ENCODE data around the gene RHD. TPM values are rescaled to one million over a fixed set of nuclear protein-coding genes. Genes with fewer than 3 reads are reported as not detected.
"Not testable (repeated sequence)": the region's sequence is repeated elsewhere in the genome, so short reads cannot be mapped to it uniquely, and the experiment has no call there.

The RHD gene
- total RNA-seq, 2 experiments from 2014 or later, result not detected

DNA sequence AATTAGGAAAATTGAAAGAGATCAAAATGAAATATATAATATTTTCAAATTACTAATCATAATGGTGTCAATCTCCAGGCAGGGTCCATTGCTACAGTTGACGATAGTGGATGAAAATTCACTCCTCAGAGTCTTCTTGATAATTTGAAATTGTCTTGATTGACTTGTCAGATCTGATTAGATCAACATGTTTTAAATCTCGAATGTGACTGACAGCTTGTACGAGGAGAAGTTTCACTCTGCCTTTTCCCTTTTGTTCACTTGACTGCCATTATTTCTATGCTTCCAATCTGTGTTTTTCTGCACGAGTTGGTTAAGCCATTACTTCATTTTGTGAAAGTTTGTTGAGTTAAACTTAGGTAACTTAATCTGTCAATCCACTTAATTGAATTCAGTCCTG is 3.3 kb downstream of the RHD start:
- H3K36me3 ChIP-seq (ENCODE audit: insufficient read depth, low read length); H3K79me2 ChIP-seq (ENCODE audit: insufficient read depth, low read depth, low read length); DNase-seq (ENCODE audit: low spot score); H2AFZ ChIP-seq (ENCODE audit: low read length); H3K4me2 ChIP-seq (ENCODE audit: low read length); H3K4me1 ChIP-seq (ENCODE audit: insufficient read depth, low read length, poor library complexity, severe bottlenecking); H3K9me3 ChIP-seq (ENCODE audit: low read length); H3K9me2 ChIP-seq (ENCODE audit: insufficient read depth, low read length); H4K20me1 ChIP-seq (ENCODE audit: insufficient read depth, low read length); CTCF ChIA-PET (ENCODE audit: unreplicated experiment); intact Hi-C loops (cut with micrococcal nuclease; ENCODE audit: unreplicated experiment); BruUV-seq (replicated peaks); H3K4me3 ChIP-seq (ENCODE audit: low read depth, low read length, poor library complexity, severe bottlenecking); POLR2A ChIA-PET; H3K27ac ChIP-seq (ENCODE audit: low read depth, low read length, poor library complexity, severe bottlenecking): not testable (repeated sequence)

DNA sequence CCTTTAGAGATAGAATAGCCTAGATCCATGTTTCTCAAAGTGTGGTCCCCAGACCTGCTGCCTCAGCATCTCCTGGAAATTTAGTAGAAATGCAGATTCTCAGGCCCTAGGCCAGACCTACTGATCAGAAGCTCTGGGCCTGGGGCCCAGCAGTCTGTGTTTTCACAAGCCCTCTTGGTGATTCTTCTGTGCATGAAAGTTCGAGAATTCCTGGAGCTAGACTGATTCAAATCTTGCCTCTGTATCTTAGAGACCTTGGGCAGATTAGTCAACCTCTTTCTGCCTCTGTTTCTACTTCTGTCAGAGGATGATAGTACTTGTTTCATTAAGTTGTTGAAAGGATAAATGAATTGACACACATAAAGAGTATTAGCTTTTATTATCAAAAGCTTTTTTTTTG is 5.0 kb downstream of the RHD start:
- BruUV-seq (replicated peaks); intact Hi-C loops (cut with micrococcal nuclease; ENCODE audit: unreplicated experiment); H3K4me2 ChIP-seq (ENCODE audit: low read length); H3K9me3 ChIP-seq (ENCODE audit: low read length); H3K79me2 ChIP-seq (ENCODE audit: insufficient read depth, low read depth, low read length); H3K27ac ChIP-seq (ENCODE audit: low read depth, low read length, poor library complexity, severe bottlenecking); H3K36me3 ChIP-seq (ENCODE audit: insufficient read depth, low read length); H3K9me2 ChIP-seq (ENCODE audit: insufficient read depth, low read length); H3K4me3 ChIP-seq (ENCODE audit: low read depth, low read length, poor library complexity, severe bottlenecking); H4K20me1 ChIP-seq (ENCODE audit: insufficient read depth, low read length); POLR2A ChIA-PET; H2AFZ ChIP-seq (ENCODE audit: low read length); DNase-seq (ENCODE audit: low spot score); H3K4me1 ChIP-seq (ENCODE audit: insufficient read depth, low read length, poor library complexity, severe bottlenecking); CTCF ChIA-PET (ENCODE audit: unreplicated experiment): not testable (repeated sequence)

DNA sequence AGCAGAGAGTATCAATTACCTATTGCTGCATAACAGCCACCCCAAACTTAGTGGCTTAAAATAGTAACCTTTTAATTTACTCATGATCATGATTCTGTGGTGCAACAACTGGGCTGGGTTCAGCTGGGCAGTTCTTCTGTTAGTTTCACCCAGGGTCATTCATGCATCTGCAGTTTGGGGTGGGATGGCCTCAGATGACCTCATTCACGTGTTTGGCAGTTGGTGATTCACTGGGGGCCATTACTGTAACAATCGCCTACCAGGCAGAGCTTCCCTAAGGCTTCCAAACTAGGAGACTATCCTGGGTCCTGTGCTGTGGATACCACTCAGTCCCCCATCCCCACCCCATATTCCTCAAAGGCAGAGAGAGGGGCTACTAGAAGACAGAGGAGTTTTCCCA is 6.0 kb downstream of the RHD start:
- BruUV-seq (replicated peaks); POLR2A ChIA-PET; CTCF ChIA-PET (ENCODE audit: unreplicated experiment): not testable (repeated sequence)

DNA sequence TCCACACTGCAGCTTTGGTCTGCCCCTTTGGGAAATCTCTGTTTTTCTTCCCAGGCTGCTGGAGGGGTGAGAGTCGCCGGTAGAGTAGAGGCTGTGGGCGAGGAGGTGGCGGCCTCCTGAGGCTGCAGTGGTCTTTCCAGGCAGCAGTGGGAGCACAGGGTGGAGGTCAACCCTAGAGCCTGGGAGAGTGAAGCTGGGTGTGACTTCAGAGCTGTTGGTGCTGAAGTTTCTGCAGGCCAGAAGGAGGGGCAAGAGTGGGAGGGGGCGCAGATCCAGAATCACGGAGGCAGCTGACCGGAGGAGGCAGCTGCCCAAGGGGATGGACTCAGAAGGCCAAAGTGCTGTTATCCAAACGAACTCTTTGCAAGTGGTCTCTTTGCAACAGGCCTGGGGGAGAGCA is 6.5 kb downstream of the RHD start:
- H3K9me3 ChIP-seq (ENCODE audit: low read length); H4K20me1 ChIP-seq (ENCODE audit: insufficient read depth, low read length); H3K27ac ChIP-seq (ENCODE audit: low read depth, low read length, poor library complexity, severe bottlenecking); H3K36me3 ChIP-seq (ENCODE audit: insufficient read depth, low read length); H3K9me2 ChIP-seq (ENCODE audit: insufficient read depth, low read length); POLR2A ChIA-PET; H3K79me2 ChIP-seq (ENCODE audit: insufficient read depth, low read depth, low read length); intact Hi-C loops (cut with micrococcal nuclease; ENCODE audit: unreplicated experiment); H3K4me1 ChIP-seq (ENCODE audit: insufficient read depth, low read length, poor library complexity, severe bottlenecking); H3K4me2 ChIP-seq (ENCODE audit: low read length); BruUV-seq (replicated peaks); H2AFZ ChIP-seq (ENCODE audit: low read length); CTCF ChIA-PET (ENCODE audit: unreplicated experiment); DNase-seq (ENCODE audit: low spot score); H3K4me3 ChIP-seq (ENCODE audit: low read depth, low read length, poor library complexity, severe bottlenecking): not testable (repeated sequence)

More for the DNA sequence above, 6.0 kb downstream of the RHD start:
- H3K9me3 ChIP-seq (ENCODE audit: low read length); H3K36me3 ChIP-seq (ENCODE audit: insufficient read depth, low read length); H3K4me2 ChIP-seq (ENCODE audit: low read length); H3K4me3 ChIP-seq (ENCODE audit: low read depth, low read length, poor library complexity, severe bottlenecking); H3K9me2 ChIP-seq (ENCODE audit: insufficient read depth, low read length); H3K27ac ChIP-seq (ENCODE audit: low read depth, low read length, poor library complexity, severe bottlenecking); DNase-seq (ENCODE audit: low spot score); H3K79me2 ChIP-seq (ENCODE audit: insufficient read depth, low read depth, low read length); H3K4me1 ChIP-seq (ENCODE audit: insufficient read depth, low read length, poor library complexity, severe bottlenecking); H2AFZ ChIP-seq (ENCODE audit: low read length); intact Hi-C loops (cut with micrococcal nuclease; ENCODE audit: unreplicated experiment); H4K20me1 ChIP-seq (ENCODE audit: insufficient read depth, low read length): not testable (repeated sequence)

DNA sequence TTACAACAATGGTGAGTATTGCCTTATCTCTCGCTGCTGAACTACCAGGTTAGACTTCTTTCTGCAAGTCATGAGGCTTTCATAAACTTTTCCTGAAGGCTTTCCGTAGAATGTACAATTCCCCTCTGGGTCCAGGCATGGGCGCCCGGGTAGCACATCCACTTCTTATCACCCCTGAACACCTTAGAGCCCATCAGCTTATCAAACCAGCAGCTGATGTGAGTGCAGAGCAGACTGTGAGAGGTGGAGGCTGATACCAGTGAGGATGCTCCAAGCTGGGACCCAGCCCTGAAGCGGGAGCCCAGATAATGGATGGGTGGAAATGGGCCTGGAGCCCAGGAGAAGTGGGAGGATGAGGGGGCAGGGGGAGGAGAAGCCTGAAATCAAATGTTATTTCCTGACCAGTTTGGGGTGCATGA is 7.4 kb downstream of the RHD start:
- BruUV-seq (replicated peaks); H4K20me1 ChIP-seq (ENCODE audit: insufficient read depth, low read length); H2AFZ ChIP-seq (ENCODE audit: low read length); H3K4me2 ChIP-seq (ENCODE audit: low read length); POLR2A ChIA-PET; H3K4me1 ChIP-seq (ENCODE audit: insufficient read depth, low read length, poor library complexity, severe bottlenecking); H3K79me2 ChIP-seq (ENCODE audit: insufficient read depth, low read depth, low read length); H3K4me3 ChIP-seq (ENCODE audit: low read depth, low read length, poor library complexity, severe bottlenecking); H3K27ac ChIP-seq (ENCODE audit: low read depth, low read length, poor library complexity, severe bottlenecking); H3K9me2 ChIP-seq (ENCODE audit: insufficient read depth, low read length); CTCF ChIA-PET (ENCODE audit: unreplicated experiment); intact Hi-C loops (cut with micrococcal nuclease; ENCODE audit: unreplicated experiment); H3K9me3 ChIP-seq (ENCODE audit: low read length); H3K36me3 ChIP-seq (ENCODE audit: insufficient read depth, low read length); DNase-seq (ENCODE audit: low spot score): not testable (repeated sequence)

DNA sequence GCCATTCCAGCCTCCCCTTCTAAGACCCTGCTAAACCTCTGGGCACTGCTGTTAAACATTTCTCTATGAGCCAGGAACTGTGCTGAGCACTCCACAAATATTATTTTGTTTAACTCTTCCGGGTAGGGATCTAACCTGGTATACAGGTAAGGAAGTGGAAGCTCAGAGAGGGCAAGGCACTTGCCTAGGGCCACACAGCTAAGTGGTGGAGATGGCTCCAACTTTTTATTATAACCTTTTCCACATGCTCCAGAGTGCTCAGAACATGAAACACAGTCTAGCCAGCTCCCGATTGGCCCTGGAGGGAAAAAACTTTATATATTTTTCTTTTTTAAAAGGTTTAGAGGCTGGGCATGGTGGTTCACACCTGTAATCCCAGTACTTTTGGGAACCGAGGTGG is 13.6 kb downstream of the RHD start:
- H3K36me3 ChIP-seq (ENCODE audit: insufficient read depth, low read length); H3K9me2 ChIP-seq (ENCODE audit: insufficient read depth, low read length); H3K4me1 ChIP-seq (ENCODE audit: insufficient read depth, low read length, poor library complexity, severe bottlenecking); DNase-seq (ENCODE audit: low spot score); H3K4me3 ChIP-seq (ENCODE audit: low read depth, low read length, poor library complexity, severe bottlenecking); H4K20me1 ChIP-seq (ENCODE audit: insufficient read depth, low read length); H3K4me2 ChIP-seq (ENCODE audit: low read length); intact Hi-C loops (cut with micrococcal nuclease; ENCODE audit: unreplicated experiment); H3K27ac ChIP-seq (ENCODE audit: low read depth, low read length, poor library complexity, severe bottlenecking); BruUV-seq (replicated peaks); POLR2A ChIA-PET; H3K79me2 ChIP-seq (ENCODE audit: insufficient read depth, low read depth, low read length); H3K9me3 ChIP-seq (ENCODE audit: low read length); H2AFZ ChIP-seq (ENCODE audit: low read length); CTCF ChIA-PET (ENCODE audit: unreplicated experiment): not testable (repeated sequence)

DNA sequence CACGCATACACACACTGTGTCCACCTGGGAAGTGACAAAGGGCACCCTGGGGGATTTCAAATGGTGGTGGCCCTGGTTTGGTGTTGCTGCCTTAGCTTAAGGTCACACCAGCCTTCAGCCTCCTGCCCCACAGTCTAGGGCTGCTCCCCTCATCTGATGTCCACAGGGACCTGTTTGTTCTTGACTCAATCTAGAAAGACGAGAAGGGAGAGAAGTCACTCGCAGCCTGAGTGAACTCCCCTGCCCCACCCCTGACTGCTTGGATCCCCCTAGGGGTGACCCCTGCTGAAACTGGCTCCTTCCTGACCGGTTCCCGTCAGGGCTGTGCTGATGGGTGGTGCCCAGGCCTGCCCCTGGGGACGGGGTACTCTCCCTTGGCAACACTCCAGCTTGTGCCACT is 14.9 kb downstream of the RHD start:
- H3K36me3 ChIP-seq (ENCODE audit: insufficient read depth, low read length); intact Hi-C loops (cut with micrococcal nuclease; ENCODE audit: unreplicated experiment); H3K27ac ChIP-seq (ENCODE audit: low read depth, low read length, poor library complexity, severe bottlenecking); H3K4me2 ChIP-seq (ENCODE audit: low read length); H2AFZ ChIP-seq (ENCODE audit: low read length); POLR2A ChIA-PET; H3K4me3 ChIP-seq (ENCODE audit: low read depth, low read length, poor library complexity, severe bottlenecking); H3K9me3 ChIP-seq (ENCODE audit: low read length); CTCF ChIA-PET (ENCODE audit: unreplicated experiment); DNase-seq (ENCODE audit: low spot score); BruUV-seq (replicated peaks); H3K4me1 ChIP-seq (ENCODE audit: insufficient read depth, low read length, poor library complexity, severe bottlenecking); H3K79me2 ChIP-seq (ENCODE audit: insufficient read depth, low read depth, low read length); H4K20me1 ChIP-seq (ENCODE audit: insufficient read depth, low read length); H3K9me2 ChIP-seq (ENCODE audit: insufficient read depth, low read length): not testable (repeated sequence)
